Esophagus squamous epithelium (tissue), 4 donors: Measurements from ENCODE around the gene FYTTD1.

Experiments used
- CTCF ChIP-seq, 6 experiments: fragments of 450-650 bp in 4 of 6; fragments of 200-600 bp in 2 of 6; sonication (generic) in 2 of 6; IDR thresholded peaks; one replicate each; pipeline ENCODE4 v1.5.1; 2016 to 2019; ENCODE audit warnings: antibody characterized with exemption in 6 of 6, mild to moderate bottlenecking in 4 of 6, moderate library complexity in 4 of 6
- POLR2A ChIP-seq, 4 donors: fragments of 450-650 bp; IDR thresholded peaks; one replicate each; pipeline ENCODE4 v1.6.1; 2017; ENCODE audit warnings: antibody characterized with exemption in 4 of 4, mild to moderate bottlenecking in 4 of 4, moderate library complexity in 3 of 4

- TF ChIP-seq CTCF (IDR thresholded peaks at IDR 0.05): no peak
- TF ChIP-seq POLR2A (IDR thresholded peaks at IDR 0.05): no peak
Measured at GRCh38 chr3:197820550-197821335, 71.1 kb downstream of the FYTTD1 start.
